HEK293T (cell line): Measurements from ENCODE around the gene OGFOD2.

ENCODE experiments used
- CTCF ChIA-PET: fragments of 350-600 bp; formaldehyde crosslinking; extraction: SDS; loops from one replicate; lab custom pipeline; 2021; ENCODE audit warnings: antibody characterized with exemption, inconsistent platforms; lab: Yijun Ruan, JAX
- POLR2A ChIA-PET: fragments of 350-600 bp; formaldehyde crosslinking; extraction: SDS; loops from one replicate; lab custom pipeline; 2020; ENCODE audit warnings: antibody characterized with exemption, inconsistent platforms; lab: Yijun Ruan, JAX
- DNase-seq: peaks from one replicate; pipeline ENCODE4 v3.0.0; 2012; ENCODE audit warnings: mixed read lengths; ENCODE audit errors: extremely low spot score
- ARNT ChIP-seq: fragments of 450-650 bp; IDR thresholded peaks from 2 replicates; pipeline ENCODE4 v1.6.1; 2017; ENCODE audit warnings: mild to moderate bottlenecking
- BHLHE40 ChIP-seq: fragments of 450-650 bp; IDR thresholded peaks from 2 replicates; pipeline ENCODE4 v1.6.1; 2016; ENCODE audit warnings: mild to moderate bottlenecking, moderate library complexity, borderline replicate concordance
- CTBP1 ChIP-seq: fragments of 450-650 bp; IDR thresholded peaks from 2 replicates; pipeline ENCODE4 v1.6.1; 2016; ENCODE audit warnings: borderline replicate concordance
- ELF4 ChIP-seq: fragments of 450-650 bp; IDR thresholded peaks from 2 replicates; pipeline ENCODE4 v1.6.1; 2017; ENCODE audit warnings: antibody characterized with exemption
- FOXA1 ChIP-seq: fragments of 450-650 bp; IDR thresholded peaks from 2 replicates; pipeline ENCODE4 v1.6.1; 2016; ENCODE audit warnings: mild to moderate bottlenecking
- FOXK2 ChIP-seq: fragments of 450-650 bp; IDR thresholded peaks from 2 replicates; pipeline ENCODE4 v1.6.1; 2016; ENCODE audit warnings: mild to moderate bottlenecking
- FOXM1 ChIP-seq: fragments of 450-650 bp; IDR thresholded peaks from 2 replicates; pipeline ENCODE4 v1.6.1; 2017; ENCODE audit warnings: mild to moderate bottlenecking, borderline replicate concordance
- HDGF ChIP-seq: fragments of 450-650 bp; IDR thresholded peaks from 2 replicates; pipeline ENCODE4 v1.6.1; 2017; ENCODE audit warnings: antibody characterized with exemption, borderline replicate concordance
- L3MBTL2 ChIP-seq: fragments of 450-650 bp; conservative IDR thresholded peaks from 2 replicates; pipeline ENCODE4 v1.6.1; 2016; ENCODE audit warnings: mild to moderate bottlenecking
- LEF1 ChIP-seq: fragments of 450-650 bp; IDR thresholded peaks from 2 replicates; pipeline ENCODE4 v1.6.1; 2017; ENCODE audit warnings: mild to moderate bottlenecking, borderline replicate concordance
- NFRKB ChIP-seq: fragments of 450-650 bp; IDR thresholded peaks from 2 replicates; pipeline ENCODE4 v1.6.1; 2016; ENCODE audit warnings: mild to moderate bottlenecking, moderate library complexity
- SP1 ChIP-seq: fragments of 450-650 bp; IDR thresholded peaks from 2 replicates; pipeline ENCODE4 v1.6.1; 2017
- SUZ12 ChIP-seq: fragments of 450-650 bp; IDR thresholded peaks from 2 replicates; pipeline ENCODE4 v1.6.1; 2016; ENCODE audit warnings: mild to moderate bottlenecking
- TARDBP ChIP-seq: fragments of 450-650 bp; IDR thresholded peaks from 2 replicates; pipeline ENCODE4 v1.6.1; 2016
- ZNF384 ChIP-seq: fragments of 450-650 bp; IDR thresholded peaks from 2 replicates; pipeline ENCODE4 v1.6.1; 2016
- TF ChIP-seq, protein P1 (sequence below): fragments of 450-650 bp; IDR thresholded peaks from 2 replicates; pipeline ENCODE4 v1.6.1; 2016

The OGFOD2 gene

DNA sequence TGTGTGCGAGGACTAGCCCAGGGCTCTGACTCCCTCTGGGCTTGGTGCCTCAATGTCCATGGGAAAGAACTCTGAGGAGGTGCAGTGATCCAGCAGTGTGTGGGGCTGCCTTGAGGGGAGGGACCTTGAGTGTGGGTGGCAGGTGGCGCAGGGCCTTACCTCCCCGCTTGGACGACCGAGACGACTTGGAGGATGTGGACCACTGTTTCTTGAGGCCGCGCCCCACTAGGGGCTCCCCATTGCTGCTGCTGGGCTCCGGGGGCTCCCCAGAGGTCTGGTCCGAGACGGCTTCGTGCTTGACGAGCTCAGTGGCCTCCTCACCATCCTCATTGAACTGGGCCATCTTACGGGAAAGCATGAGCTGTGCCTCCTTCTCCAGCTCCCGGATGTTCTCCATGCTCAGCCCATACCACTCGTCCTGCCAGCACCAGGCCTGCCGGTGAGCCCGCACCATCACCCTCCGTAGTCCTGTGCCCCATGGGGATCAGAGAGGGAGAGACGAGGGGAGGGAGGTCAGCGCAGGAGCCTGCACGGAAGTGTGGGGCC is 30.1 kb downstream of the OGFOD2 start:
- no peak for DNase-seq
- no peak for TF ChIP-seq SUZ12
- no peak for TF ChIP-seq L3MBTL2
- no peak for TF ChIP-seq SP1
- no peak for TF ChIP-seq FOXK2
- TF ChIP-seq, protein P1, sequence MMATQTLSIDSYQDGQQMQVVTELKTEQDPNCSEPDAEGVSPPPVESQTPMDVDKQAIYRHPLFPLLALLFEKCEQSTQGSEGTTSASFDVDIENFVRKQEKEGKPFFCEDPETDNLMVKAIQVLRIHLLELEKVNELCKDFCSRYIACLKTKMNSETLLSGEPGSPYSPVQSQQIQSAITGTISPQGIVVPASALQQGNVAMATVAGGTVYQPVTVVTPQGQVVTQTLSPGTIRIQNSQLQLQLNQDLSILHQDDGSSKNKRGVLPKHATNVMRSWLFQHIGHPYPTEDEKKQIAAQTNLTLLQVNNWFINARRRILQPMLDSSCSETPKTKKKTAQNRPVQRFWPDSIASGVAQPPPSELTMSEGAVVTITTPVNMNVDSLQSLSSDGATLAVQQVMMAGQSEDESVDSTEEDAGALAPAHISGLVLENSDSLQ: no peak
- TF ChIP-seq FOXM1: no peak
- no peak for TF ChIP-seq BHLHE40
- no peak for TF ChIP-seq CTBP1
- CTCF ChIA-PET: interaction anchor here (0.6 kb wide), 1 partner anchor 18 kb away, joined by 3 read pairs; no protein-coding TSS in a partner anchor
- POLR2A ChIA-PET: no interaction called here

DNA sequence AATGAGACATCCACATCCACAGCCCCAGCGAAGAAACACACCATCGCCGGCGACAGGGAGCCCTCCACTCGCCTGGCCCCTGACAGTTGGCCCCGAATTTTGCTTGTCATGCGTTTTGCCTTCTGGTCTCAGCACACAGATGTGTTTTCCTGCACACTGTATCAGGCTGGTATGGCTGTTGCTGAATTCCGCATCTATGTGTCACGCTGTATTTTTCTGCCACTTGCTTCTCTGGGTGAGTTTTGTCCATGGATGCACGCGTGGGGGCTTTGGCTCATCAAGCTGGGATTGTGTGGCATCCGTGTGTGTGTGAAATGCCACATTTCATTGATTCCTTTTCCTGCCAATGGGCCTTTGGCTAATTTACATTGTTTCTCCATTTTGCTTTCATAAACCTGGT is 31.9 kb downstream of the OGFOD2 start:
- DNase-seq: no peak
- ChIA-PET POLR2A (no interaction called here), CTCF (no interaction called here)
- no peak for TF ChIP-seq FOXA1
- no peak for TF ChIP-seq L3MBTL2
- no peak for TF ChIP-seq HDGF
- TF ChIP-seq FOXM1: no peak
- no peak for TF ChIP-seq ZNF384
- TF ChIP-seq ELF4: no peak
- TF ChIP-seq NFRKB: no peak
- TF ChIP-seq CTBP1: no peak
- no peak for TF ChIP-seq TARDBP
- no peak for TF ChIP-seq LEF1

DNA sequence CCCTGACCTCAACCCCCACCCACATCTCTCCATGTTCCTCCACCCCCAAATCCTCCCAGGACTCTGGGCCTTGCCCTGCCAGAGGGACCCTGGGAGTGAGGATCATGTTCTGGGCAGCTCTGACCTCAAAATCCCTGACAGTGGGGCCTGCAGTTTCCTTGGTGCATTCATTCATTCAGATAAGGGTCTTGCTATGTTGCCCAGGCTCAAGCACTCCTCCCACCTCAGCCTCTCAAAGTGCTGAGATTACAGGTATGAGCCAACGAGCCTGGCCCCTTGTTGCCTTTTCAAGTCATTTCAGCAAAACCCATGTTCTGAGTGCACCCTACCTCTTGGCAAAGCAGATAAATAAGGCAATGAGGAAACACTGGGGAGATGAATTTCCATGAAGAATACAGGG is 35.1 kb downstream of the OGFOD2 start:
- TF ChIP-seq BHLHE40: no peak
- no peak for TF ChIP-seq ZNF384
- TF ChIP-seq, protein P1: no peak
- no peak for TF ChIP-seq ARNT
- no peak for TF ChIP-seq CTBP1
- TF ChIP-seq L3MBTL2: no peak
- no peak for TF ChIP-seq ELF4
- TF ChIP-seq FOXK2: no peak
- no peak for TF ChIP-seq TARDBP
- TF ChIP-seq LEF1: no peak
- no peak for TF ChIP-seq NFRKB
- TF ChIP-seq FOXA1: no peak
- no peak for TF ChIP-seq FOXM1
- TF ChIP-seq SP1: no peak
- no peak for TF ChIP-seq HDGF
- no peak for TF ChIP-seq SUZ12
- ChIA-PET CTCF (no interaction called here), POLR2A (interaction anchor here (0.8 kb wide), 1 partner anchor 22 kb away, joined by 3 read pairs; no protein-coding TSS in a partner anchor)
- no peak for DNase-seq

DNA sequence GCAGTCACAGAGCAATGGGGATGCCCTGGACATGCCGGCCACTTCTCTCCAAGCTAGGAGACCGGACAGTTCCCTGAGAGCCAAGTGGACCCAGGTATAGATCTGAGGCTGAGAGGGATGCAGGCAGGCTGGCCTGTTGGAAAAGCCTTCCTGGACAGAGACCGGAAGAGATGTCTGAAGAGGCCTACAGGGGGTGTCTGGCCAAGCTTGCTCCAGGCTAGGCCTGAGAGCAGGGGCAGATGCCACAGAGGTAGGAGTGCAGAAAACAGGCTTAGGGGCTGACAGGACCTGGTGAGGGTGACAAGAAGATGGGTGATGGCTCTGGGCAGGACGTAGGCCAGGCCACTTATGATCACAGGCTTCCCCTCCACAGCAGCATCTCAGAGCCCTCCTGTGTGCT is 35.6 kb downstream of the OGFOD2 start:
- TF ChIP-seq HDGF: no peak
- no peak for TF ChIP-seq L3MBTL2
- no peak for TF ChIP-seq TARDBP
- TF ChIP-seq LEF1: no peak
- TF ChIP-seq, protein P1: no peak
- TF ChIP-seq CTBP1: no peak
- no peak for TF ChIP-seq FOXM1
- DNase-seq: no peak
- CTCF ChIA-PET: no interaction called here
- POLR2A ChIA-PET: no interaction called here

DNA sequence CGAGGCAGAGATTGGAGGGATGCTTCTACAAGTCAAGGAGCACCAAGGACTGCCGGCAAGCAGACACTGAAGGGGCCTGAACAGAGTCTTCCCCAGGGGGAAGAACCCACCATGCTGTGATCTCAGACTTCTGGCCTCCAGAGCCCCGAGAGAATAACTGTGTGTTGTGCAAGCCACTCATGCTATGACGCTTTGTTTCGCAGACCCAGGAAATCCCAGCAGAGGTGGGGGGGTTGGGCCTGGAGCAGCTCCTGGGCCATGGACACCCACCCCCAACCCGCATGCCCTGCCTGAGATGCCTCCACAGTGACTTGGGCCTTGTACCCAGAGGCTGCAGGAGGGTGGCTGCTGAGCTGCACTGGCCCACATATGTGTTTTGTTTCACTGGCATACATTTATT is 36.7 kb downstream of the OGFOD2 start:
- TF ChIP-seq ELF4 (no peak), TARDBP (no peak), CTBP1 (no peak), LEF1 (no peak), ZNF384 (no peak), L3MBTL2 (no peak), BHLHE40 (no peak), SP1 (no peak), FOXK2 (no peak), FOXA1 (no peak), FOXM1 (no peak), ARNT (no peak), NFRKB (no peak), HDGF (no peak), SUZ12 (no peak)
- TF ChIP-seq, protein P1: no peak
- ChIA-PET CTCF (no interaction called here), POLR2A (no interaction called here)

More for the DNA sequence above, 36.7 kb downstream of the OGFOD2 start:
- DNase-seq: no peak
